Measurements from ENCODE around the gene PSTPIP1. TPM values are rescaled to one million over a fixed set of nuclear protein-coding genes. Genes with fewer than 3 reads are reported as not detected.

Gene PSTPIP1
- total RNA-seq, 1 experiment from 2014 or later, result 1.5 TPM

DNA sequence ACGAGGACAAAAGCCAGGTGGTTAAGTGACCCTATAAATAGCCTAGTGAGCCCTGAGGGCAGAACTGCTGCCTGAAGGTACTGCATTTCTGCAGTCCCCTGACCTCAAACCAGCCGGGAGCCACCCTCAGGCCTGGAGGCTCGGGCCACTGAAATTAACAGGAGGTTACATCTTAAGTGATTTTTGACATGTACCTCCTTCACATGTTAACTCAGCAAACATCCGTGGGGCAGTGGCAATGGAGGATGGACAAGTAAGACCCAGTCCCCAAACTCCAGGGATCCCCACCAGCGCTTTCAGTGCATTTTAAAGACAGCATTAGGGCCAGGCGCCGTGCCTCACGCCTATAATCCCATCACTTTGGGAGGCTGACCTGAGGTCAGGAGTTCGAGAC lies 26.2 kb downstream of the PSTPIP1 start:
- no peaks in the 10 kb centered on the region for H3K9me3 Mint-ChIP-seq

More for the DNA sequence above, 26.2 kb downstream of the PSTPIP1 start:
- Mint-ChIP-seq H3K4me3 (no peak overlapping the region), H3K4me1 (no peaks in the 10 kb centered on the region), H3K27me3 (ENCODE audit: low read depth) (no peaks in the 10 kb centered on the region; the same call in 1 of the 2 replicates), H3K27ac (no peak overlapping the region), H3K36me3 (no peaks in the 10 kb centered on the region)
- ChIA-PET POLR2A (no interaction called here), CTCF (interaction anchor here (5.4 kb wide), 1 partner anchor 47 kb away, joined by 41 read pairs; no protein-coding TSS in a partner anchor)
- no peak for DNase-seq (ENCODE audit: low spot score)
- no peak for TF ChIP-seq ZNF219 (CRISPR knock-in tag; IDR thresholded peaks at IDR 0.05; ENCODE audit: borderline replicate concordance)
- TF ChIP-seq MYBL2 (CRISPR knock-in tag; IDR thresholded peaks at IDR 0.05), result no peak
- TF ChIP-seq, protein P1, sequence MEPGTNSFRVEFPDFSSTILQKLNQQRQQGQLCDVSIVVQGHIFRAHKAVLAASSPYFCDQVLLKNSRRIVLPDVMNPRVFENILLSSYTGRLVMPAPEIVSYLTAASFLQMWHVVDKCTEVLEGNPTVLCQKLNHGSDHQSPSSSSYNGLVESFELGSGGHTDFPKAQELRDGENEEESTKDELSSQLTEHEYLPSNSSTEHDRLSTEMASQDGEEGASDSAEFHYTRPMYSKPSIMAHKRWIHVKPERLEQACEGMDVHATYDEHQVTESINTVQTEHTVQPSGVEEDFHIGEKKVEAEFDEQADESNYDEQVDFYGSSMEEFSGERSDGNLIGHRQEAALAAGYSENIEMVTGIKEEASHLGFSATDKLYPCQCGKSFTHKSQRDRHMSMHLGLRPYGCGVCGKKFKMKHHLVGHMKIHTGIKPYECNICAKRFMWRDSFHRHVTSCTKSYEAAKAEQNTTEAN (CRISPR knock-in tag; IDR thresholded peaks at IDR 0.05), result no peak
- TF ChIP-seq, protein P2, sequence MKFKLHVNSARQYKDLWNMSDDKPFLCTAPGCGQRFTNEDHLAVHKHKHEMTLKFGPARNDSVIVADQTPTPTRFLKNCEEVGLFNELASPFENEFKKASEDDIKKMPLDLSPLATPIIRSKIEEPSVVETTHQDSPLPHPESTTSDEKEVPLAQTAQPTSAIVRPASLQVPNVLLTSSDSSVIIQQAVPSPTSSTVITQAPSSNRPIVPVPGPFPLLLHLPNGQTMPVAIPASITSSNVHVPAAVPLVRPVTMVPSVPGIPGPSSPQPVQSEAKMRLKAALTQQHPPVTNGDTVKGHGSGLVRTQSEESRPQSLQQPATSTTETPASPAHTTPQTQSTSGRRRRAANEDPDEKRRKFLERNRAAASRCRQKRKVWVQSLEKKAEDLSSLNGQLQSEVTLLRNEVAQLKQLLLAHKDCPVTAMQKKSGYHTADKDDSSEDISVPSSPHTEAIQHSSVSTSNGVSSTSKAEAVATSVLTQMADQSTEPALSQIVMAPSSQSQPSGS (CRISPR knock-in tag; IDR thresholded peaks at IDR 0.05; ENCODE audit: borderline replicate concordance, low read depth), result no peak
- TF ChIP-seq, protein P3, sequence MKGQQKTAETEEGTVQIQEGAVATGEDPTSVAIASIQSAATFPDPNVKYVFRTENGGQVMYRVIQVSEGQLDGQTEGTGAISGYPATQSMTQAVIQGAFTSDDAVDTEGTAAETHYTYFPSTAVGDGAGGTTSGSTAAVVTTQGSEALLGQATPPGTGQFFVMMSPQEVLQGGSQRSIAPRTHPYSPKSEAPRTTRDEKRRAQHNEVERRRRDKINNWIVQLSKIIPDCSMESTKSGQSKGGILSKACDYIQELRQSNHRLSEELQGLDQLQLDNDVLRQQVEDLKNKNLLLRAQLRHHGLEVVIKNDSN (CRISPR knock-in tag; IDR thresholded peaks at IDR 0.05), result no peak
- TF ChIP-seq, protein P4, sequence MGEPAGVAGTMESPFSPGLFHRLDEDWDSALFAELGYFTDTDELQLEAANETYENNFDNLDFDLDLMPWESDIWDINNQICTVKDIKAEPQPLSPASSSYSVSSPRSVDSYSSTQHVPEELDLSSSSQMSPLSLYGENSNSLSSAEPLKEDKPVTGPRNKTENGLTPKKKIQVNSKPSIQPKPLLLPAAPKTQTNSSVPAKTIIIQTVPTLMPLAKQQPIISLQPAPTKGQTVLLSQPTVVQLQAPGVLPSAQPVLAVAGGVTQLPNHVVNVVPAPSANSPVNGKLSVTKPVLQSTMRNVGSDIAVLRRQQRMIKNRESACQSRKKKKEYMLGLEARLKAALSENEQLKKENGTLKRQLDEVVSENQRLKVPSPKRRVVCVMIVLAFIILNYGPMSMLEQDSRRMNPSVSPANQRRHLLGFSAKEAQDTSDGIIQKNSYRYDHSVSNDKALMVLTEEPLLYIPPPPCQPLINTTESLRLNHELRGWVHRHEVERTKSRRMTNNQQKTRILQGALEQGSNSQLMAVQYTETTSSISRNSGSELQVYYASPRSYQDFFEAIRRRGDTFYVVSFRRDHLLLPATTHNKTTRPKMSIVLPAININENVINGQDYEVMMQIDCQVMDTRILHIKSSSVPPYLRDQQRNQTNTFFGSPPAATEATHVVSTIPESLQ (CRISPR knock-in tag; IDR thresholded peaks at IDR 0.05), result no peak
- no peak for TF ChIP-seq MXD4 (CRISPR knock-in tag; IDR thresholded peaks at IDR 0.05; ENCODE audit: borderline replicate concordance)
- TF ChIP-seq, protein P5, sequence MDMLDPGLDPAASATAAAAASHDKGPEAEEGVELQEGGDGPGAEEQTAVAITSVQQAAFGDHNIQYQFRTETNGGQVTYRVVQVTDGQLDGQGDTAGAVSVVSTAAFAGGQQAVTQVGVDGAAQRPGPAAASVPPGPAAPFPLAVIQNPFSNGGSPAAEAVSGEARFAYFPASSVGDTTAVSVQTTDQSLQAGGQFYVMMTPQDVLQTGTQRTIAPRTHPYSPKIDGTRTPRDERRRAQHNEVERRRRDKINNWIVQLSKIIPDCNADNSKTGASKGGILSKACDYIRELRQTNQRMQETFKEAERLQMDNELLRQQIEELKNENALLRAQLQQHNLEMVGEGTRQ (CRISPR knock-in tag; IDR thresholded peaks at IDR 0.05), result no peak
- TF ChIP-seq ZNF263 (CRISPR knock-in tag; IDR thresholded peaks at IDR 0.05; ENCODE audit: low read depth), result no peak
- no peak for TF ChIP-seq ATF1 (CRISPR knock-in tag; IDR thresholded peaks at IDR 0.05)
- TF ChIP-seq CBFB (CRISPR knock-in tag; IDR thresholded peaks at IDR 0.05; ENCODE audit: low read depth), result no peak
- TF ChIP-seq, protein P6, sequence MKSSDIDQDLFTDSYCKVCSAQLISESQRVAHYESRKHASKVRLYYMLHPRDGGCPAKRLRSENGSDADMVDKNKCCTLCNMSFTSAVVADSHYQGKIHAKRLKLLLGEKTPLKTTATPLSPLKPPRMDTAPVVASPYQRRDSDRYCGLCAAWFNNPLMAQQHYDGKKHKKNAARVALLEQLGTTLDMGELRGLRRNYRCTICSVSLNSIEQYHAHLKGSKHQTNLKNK (CRISPR knock-in tag; IDR thresholded peaks at IDR 0.05), result no peak
- TF ChIP-seq ZNF232 (CRISPR knock-in tag; IDR thresholded peaks at IDR 0.05), result no peak
- TF ChIP-seq, protein P7, sequence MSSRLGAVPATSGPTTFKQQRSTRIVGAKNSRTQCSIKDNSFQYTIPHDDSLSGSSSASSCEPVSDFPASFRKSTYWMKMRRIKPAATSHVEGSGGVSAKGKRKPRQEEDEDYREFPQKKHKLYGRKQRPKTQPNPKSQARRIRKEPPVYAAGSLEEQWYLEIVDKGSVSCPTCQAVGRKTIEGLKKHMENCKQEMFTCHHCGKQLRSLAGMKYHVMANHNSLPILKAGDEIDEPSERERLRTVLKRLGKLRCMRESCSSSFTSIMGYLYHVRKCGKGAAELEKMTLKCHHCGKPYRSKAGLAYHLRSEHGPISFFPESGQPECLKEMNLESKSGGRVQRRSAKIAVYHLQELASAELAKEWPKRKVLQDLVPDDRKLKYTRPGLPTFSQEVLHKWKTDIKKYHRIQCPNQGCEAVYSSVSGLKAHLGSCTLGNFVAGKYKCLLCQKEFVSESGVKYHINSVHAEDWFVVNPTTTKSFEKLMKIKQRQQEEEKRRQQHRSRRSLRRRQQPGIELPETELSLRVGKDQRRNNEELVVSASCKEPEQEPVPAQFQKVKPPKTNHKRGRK (CRISPR knock-in tag; IDR thresholded peaks at IDR 0.05; ENCODE audit: borderline replicate concordance), result no peak
- TF ChIP-seq, protein P8, sequence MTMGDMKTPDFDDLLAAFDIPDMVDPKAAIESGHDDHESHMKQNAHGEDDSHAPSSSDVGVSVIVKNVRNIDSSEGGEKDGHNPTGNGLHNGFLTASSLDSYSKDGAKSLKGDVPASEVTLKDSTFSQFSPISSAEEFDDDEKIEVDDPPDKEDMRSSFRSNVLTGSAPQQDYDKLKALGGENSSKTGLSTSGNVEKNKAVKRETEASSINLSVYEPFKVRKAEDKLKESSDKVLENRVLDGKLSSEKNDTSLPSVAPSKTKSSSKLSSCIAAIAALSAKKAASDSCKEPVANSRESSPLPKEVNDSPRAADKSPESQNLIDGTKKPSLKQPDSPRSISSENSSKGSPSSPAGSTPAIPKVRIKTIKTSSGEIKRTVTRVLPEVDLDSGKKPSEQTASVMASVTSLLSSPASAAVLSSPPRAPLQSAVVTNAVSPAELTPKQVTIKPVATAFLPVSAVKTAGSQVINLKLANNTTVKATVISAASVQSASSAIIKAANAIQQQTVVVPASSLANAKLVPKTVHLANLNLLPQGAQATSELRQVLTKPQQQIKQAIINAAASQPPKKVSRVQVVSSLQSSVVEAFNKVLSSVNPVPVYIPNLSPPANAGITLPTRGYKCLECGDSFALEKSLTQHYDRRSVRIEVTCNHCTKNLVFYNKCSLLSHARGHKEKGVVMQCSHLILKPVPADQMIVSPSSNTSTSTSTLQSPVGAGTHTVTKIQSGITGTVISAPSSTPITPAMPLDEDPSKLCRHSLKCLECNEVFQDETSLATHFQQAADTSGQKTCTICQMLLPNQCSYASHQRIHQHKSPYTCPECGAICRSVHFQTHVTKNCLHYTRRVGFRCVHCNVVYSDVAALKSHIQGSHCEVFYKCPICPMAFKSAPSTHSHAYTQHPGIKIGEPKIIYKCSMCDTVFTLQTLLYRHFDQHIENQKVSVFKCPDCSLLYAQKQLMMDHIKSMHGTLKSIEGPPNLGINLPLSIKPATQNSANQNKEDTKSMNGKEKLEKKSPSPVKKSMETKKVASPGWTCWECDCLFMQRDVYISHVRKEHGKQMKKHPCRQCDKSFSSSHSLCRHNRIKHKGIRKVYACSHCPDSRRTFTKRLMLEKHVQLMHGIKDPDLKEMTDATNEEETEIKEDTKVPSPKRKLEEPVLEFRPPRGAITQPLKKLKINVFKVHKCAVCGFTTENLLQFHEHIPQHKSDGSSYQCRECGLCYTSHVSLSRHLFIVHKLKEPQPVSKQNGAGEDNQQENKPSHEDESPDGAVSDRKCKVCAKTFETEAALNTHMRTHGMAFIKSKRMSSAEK (CRISPR knock-in tag; IDR thresholded peaks at IDR 0.05; ENCODE audit: borderline replicate concordance), result no peak
- no peak for TF ChIP-seq ZNF416 (CRISPR knock-in tag; IDR thresholded peaks at IDR 0.05)
- TF ChIP-seq, protein P9, sequence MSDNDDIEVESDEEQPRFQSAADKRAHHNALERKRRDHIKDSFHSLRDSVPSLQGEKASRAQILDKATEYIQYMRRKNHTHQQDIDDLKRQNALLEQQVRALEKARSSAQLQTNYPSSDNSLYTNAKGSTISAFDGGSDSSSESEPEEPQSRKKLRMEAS (CRISPR knock-in tag; IDR thresholded peaks at IDR 0.05), result no peak
- no peak for TF ChIP-seq ZNF138 (CRISPR knock-in tag; conservative IDR thresholded peaks at IDR 0.05)
- ATAC-seq, result no peak

Data from WTC11 (cell line).